Measurements from ENCODE around the gene GATA3.

GATA3 gene

DNA sequence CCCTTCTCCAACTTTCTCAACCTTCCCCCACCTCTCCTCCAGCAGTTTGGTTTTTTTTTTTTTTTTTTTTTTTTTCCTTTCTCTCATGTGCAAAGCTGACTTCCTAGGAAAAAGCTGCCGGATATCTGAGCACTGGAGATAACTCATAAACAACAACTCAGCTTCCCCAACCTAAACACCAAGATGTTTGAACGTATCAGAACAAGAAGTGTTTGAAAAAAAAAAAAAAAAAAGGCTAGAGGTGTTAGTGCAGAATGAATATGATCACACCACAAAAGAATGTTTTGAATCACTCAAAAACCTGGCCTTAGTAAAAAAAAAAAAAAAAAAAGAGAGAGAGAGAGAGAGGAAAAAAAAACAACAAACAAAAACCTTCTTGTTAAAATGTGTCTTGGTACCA, 11.2 kb downstream of the GATA3 start:
- DNase-seq, result no peak

DNA sequence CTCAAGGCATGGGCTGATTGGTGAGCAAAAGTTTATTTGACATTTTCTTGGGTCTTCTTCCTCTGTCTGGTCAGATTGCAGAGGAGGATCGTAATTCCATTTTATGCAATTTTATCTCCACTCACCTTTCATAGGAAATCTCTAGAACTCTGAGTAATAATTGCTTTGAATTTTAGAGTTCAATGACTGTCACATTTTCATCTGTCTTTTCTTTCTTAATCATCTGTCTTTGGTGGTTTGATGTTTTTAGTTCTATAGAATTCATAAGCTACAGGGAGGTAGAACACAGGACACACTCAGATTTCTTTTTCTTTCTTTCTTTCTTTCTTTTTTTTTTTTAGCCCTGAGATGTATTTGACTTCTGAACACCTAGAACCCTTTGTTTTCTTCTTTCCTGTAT, 11.6 kb downstream of the GATA3 start:
- no peak for DNase-seq

DNA sequence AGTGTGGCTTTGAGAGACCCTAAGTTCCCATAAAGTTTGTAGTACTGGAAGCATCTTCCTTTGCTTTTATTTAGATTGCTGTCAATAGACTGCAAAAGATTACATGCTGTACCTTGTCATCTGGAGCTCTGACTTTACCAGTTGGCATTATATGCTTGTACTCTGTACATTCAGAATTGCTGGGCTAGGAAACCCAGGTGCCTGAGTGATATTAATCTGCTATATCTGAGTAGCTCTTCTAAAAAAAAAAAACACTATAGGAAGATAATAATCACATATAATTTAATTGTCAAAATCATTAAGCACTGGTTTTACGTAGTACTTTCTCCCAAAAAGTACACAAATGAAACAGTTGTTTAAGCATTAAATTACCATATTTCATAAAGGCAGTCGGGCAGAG, 12.3 kb downstream of the GATA3 start:
- DNase-seq, result no peak

DNA sequence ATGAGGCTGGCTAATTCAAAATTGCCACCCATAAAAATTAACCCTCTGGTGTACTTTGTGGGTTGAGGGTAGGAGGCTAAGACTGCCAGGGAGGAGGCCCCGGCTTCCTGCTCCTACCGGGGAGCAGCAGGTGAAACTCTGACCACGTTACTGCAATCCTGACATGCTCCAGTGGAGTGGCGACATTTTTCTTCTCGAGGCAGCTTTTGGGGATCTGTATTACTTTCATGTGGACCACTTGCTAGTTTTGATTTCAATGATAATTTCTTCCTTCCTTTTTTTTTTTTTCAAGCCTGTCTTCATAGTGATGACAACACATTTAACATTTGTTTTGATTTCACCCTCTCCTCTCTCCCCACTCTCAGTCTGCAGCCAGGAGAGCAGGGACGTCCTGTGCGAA, 14.6 kb downstream of the GATA3 start:
- DNase-seq, result no peak

DNA sequence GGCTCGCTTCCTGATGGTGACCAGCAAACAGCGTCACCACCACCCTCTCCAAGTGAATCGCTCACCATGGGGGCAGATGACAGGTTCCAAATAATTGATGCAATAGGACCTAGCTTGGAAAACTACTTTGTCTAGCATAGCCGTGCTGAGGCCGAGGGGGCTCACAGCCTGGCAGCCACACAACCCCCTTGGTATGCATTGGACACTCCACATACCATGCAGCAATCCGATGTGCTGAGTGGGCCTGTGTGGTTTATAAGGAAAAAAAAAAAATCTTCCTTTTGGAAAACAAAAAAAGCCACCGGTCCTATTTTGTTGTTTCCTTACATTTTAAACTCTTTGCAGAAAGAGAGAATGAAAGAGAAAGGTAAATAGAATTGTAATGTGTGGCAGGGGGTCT, 15.1 kb downstream of the GATA3 start:
- no peak for DNase-seq

DNA sequence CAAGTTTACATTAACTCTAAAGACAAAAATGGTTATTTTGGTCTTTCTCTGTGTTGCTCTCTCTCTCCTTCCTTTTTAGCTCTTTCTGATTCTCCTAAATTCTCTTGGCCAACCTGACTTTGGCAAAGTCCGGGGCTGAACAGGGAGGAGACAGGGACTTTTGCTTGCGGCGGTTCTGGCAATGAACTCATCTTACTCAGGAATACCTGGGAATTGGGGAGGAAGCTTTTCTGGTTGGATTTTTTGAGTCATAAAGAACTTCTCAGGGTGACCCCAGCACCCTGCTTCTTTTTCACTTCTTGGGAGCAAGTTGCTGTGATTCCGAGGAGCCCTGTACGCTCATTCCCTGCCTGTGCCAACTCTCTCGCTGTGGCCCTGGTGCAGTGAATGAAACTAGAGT, 16.0 kb downstream of the GATA3 start:
- DNase-seq, result no peak

DNA sequence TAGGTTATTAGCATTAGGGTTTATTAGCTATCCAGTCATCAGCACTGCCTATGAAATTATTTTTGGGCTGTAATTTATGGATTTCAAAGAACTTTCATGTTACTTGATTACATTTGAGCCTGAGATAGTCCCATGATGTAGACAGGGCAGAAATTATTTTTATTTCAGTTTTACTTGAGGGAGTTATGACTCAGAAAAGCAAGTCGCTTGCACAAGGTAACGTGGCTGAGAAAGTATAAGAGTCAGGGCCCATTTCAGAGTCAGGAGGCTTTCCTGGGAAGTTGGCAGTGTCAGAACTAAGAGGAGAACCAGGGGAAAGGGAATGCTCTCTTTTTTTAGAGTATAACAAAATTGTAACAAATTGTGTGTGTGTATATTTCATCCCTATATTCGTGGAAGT, 16.5 kb downstream of the GATA3 start:
- DNase-seq, result no peak

DNA sequence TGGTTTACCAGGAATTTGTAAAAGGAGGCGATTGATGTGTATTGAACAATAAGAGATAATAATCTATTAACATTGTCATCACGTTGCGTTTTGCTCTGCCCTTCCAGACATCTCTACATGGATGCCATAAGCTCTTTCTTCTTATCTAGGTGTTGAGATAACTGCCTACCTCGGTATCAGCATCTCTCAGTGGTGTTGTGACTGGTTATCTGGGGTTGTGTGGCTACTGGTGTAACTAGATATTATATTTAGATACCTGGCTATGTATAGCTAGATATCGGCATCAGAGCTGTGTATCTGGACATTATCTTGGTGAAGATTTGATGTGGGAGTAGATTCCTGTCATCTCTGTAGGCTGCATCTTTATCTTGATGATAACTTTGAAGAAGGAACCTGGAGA, 17.2 kb downstream of the GATA3 start:
- DNase-seq, result no peak

DNA sequence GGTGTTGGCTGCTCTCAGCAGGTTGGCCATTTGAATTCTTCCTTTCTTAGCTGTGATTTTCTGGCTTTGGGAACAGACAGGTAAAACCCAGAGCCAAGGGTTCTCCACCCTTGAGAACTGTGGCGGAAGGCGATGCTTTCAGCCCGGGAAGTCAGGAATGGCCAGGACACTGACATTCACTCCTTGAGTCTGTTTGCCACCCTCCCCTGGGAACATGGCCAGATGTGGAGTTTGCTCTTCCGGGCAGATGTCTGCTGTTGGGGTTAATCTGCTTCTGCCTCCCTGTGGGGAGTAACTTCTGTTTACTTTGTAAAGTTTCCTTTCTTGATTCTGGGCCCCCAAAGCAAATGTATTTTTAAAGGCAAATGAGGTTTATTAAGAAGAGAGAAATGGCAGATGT, 17.7 kb downstream of the GATA3 start:
- DNase-seq, result no peak

DNA sequence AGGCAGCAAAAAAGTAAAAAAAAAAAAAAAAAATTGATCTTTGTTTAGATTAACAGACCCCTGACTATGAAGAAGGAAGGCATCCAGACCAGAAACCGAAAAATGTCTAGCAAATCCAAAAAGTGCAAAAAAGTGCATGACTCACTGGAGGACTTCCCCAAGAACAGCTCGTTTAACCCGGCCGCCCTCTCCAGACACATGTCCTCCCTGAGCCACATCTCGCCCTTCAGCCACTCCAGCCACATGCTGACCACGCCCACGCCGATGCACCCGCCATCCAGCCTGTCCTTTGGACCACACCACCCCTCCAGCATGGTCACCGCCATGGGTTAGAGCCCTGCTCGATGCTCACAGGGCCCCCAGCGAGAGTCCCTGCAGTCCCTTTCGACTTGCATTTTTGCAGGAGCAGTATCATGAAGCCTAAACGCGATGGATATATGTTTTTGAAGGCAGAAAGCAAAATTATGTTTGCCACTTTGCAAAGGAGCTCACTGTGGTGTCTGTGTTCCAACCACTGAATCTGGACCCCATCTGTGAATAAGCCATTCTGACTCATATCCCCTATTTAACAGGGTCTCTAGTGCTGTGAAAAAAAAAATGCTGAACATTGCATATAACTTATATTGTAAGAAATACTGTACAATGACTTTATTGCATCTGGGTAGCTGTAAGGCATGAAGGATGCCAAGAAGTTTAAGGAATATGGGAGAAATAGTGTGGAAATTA, 19.4 kb downstream of the GATA3 start:
- no peak for DNase-seq

DNA sequence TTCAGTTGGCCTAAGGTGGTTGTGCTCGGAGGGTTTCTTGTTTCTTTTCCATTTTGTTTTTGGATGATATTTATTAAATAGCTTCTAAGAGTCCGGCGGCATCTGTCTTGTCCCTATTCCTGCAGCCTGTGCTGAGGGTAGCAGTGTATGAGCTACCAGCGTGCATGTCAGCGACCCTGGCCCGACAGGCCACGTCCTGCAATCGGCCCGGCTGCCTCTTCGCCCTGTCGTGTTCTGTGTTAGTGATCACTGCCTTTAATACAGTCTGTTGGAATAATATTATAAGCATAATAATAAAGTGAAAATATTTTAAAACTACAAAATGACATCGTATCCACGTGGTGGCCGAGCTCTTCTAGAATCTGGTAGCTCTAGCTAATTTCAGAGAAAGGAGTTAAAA, 20.4 kb downstream of the GATA3 start:
- no peak for DNase-seq

DNA sequence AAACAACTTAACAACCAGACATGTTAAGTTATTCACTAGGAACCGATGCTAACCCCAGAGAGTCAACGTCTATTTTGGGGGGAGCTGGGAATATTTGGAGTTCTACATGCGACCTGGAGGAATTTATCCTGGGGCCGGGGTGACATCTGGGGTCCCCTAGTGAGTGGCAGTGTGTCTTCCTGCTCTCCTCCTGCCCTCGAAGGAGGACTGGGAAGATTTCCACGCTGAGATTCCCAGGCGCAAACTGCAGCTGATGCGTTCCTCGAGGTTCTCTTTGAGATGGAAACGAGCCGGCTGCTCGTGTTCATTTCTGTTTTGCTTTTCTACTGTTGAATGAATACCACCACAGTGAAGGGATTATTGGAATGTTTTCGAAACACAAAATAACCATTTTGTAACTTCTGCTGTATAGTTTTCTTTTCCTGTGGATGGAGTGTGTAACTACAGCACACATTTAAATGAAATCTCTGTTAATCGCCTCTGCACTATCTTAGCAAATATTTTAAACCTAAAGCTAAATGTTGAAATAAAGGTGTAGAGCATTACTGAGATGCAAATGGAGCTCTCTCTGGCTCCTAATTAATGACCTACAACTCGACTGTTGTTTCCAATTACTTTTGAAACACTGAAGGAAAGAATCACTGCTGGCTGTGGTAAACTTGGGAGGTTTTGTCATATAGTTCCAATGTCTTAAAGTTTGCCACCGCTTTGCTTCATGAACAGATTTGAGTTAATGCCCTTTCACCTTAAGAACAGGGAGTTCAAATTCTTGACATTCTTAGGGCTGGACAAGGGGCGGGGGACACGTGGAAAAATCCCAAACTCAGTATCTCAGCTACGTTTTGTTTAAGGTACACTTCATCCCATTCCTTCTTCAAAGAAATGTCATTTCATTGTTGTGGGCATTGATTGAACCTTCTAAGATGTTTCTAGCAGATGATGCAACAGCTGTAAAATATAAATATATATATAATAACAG, 21.1 kb downstream of the GATA3 start:
- DNase-seq, result no peak

DNA sequence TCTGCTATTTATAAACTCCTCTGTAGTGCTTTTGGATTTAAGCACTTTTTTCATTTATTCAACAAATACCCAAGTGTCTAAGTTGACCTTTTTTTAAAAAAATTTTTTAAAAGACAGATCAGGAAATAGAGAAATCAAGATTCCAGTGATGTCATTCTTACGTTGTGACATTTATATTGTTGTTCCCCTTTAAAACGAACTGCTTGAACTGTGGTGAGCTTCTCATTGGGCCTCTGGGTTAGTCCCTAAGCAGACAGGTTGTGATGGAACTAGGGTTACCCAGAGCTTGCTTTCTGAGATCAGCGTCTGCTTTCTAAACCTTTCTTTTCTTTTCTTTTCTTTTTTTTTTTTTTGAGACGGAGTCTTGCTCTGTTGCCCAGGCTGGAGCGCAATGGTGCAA, 22.4 kb downstream of the GATA3 start:
- no peak for DNase-seq

DNA sequence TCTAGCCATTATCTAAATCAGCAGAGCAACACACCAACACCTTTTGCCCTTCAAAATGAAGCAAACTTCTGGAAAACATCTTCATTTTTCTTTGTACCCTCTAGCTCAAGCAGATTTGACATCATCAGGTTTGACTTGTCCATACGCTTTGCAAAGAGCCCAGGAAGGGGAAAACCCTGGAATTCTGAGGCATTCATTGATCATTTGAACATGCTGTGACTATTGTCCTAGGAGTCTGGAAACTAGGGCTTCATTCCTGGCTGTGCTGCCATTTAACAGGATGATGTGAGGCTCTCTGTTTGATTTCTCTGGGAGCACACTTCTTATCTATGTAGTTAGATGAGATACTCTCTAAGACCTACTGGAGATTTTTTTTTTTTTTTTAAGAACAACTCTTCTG, 23.5 kb downstream of the GATA3 start:
- DNase-seq, result no peak

DNA sequence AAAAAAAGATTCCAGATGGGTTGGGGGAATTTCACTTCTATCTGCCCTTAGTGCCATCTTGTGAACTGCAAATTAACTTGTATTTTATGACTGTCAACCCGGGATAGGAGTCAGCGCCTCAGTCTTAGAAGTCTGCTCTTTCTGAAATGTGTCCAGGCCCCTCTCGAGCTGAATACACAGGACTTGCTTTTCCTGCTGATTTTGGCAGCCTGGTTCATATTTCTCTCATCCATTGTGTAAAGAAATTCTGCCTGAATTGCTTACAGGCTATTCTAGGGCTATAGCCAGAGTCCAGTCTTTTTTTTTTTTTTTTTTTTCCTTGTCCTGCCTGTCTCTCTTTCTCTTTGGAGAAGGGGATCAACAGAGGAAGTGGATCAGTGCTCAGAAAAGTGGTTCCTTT, 24.6 kb downstream of the GATA3 start:
- no peak for DNase-seq

DNA sequence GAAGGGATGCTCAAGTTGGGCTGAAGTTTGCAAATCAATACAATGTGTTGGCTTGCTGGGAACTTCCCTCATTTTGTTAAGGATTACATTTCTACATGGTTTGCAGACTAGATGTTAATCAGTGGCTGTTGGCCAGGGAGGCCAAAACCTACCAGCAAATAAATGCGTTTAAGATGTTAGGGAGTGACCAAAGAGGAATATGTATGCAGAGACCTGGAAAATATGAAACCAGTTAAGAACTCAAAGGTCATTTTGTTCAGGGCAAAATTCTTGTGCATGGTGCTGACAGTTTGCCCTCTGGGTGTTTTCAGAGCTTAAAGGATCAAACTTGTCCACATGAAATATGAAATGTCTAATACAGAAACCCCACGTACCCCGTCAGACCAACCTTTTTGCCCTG, 30.3 kb downstream of the GATA3 start:
- no peak for DNase-seq

DNA sequence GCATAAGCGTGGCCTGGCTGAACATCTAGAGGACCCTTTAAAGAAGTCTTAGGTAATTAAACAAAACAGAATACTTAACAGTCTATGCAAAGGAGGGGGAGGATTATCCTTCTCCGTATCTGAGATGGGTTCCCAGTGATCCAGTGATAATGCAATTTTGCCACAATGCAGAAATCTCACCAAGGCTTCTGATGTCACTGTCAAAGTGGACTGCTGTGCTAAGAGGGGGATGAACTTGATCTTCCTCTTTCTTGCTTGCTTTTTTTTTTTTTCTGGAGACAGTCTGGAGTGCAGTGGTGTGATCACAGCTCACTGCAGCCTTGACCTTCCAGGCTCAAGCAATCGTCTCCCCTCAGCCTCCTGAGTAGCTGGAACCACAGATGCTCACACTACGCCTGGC, 30.8 kb downstream of the GATA3 start:
- no peak for DNase-seq

DNA sequence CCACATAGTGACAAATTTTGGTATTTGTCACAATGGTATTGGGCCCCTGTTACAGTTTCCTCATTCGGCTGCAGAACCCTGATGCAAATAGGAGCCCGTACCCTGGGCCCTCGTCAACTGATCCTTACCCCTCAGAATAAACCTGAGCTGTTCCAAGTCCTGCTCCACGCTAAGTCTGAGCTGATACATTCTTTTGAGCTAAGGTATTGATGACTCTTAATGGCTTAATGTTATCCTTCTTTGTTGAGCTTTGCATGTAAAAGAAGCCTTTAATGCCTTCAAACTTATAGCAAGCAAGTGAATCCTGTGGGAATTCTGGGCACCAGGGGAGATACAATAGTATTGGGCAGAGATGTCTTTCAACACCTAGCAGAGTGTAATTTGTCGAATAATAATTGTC, 31.8 kb downstream of the GATA3 start:
- no peak for DNase-seq

DNA sequence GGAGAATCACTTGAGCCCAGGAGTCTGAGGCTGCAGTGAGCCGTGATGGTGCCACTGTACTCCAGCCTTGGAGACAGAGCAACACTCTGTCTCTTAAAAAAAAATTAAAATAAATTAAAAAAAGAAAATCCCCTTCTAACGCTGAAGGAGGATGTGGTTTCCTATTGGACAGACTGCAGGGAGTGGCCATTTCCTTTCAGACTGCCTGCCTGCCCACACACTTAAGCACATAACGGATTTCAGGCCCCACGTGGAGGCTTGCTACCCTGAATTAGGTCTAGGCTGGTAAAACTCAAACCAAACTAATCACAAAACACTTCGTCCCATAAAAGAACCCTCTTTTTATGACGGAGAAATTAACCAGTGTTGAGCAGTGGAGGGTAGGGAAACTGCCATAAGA, 34.0 kb downstream of the GATA3 start:
- no peak for DNase-seq

DNA sequence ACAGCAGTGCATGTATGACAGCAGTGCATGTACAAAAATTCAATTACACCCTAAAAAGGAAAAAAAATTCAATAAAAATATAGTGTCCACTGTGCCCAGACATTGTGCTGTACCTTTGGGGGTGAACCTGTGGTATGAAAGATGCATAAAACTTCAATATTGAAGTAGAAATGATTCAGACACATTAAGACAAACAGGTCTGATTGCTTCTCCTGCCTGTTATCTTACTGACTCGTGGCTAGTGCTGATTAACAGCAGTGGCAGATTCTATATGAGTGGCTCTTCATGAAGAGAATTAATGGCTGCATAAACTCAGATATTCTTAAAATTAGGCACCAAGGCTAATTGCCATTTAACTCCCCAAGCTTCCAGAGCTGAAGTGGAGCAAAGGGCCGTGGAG, 37.9 kb downstream of the GATA3 start:
- no peak for DNase-seq

DNA sequence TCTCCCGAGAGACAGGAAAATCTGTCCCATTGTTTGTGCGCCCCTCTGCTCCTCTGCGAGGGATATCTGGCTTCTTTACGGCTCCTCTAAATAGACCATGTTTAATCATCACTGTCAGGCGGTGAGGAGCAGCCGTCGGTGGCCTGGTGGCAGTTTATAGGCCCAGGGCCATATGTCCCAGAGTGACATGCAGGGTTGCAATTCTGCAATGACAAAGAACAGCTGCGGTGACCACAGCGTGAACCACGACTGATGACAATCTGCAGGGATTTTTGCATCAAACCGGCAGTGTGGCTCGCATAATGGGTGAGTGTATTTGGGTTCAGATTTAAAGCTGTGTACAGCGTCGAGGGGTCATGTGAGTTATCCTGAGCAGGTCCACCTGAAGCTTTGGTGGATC, 41.5 kb downstream of the GATA3 start:
- DNase-seq, result no peak

DNA sequence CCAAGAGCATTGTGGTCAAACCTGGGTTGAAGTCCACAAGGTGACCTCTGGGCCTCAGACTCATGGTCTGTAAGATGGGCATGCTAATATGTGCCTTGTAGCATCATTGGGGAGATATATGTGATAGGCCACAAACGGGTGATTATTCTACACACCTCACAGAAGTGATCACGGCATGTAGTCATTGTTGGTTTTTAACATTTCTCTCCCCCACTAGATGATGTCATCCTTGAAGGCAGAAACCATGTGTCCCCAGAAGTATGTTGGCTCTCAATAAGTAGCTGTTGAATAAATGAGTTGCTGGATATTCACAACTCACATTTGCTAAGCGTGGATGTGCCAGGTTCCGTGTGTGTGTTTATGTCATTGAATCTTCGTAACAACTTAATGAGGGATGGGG, 42.4 kb downstream of the GATA3 start:
- no peak for DNase-seq

DNA sequence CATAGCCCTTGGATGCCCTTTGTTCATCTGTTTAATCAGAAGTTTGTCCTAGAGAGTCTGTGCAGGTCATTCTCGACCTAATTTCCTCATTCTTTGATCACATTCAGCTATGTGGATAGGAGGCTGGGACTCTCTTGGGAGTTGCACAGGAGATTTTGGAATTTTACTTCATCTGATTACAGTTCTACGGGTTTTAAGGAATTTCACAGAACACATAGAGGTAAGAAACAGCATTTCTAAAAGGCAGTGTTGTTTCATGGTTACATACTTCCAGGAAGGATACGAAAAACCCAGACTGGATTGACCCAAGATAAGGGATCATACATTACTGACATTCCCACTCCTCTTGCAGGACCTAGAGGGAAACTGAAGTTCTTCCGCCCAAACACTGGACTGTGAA, 45.9 kb downstream of the GATA3 start:
- DNase-seq, result no peak

DNA sequence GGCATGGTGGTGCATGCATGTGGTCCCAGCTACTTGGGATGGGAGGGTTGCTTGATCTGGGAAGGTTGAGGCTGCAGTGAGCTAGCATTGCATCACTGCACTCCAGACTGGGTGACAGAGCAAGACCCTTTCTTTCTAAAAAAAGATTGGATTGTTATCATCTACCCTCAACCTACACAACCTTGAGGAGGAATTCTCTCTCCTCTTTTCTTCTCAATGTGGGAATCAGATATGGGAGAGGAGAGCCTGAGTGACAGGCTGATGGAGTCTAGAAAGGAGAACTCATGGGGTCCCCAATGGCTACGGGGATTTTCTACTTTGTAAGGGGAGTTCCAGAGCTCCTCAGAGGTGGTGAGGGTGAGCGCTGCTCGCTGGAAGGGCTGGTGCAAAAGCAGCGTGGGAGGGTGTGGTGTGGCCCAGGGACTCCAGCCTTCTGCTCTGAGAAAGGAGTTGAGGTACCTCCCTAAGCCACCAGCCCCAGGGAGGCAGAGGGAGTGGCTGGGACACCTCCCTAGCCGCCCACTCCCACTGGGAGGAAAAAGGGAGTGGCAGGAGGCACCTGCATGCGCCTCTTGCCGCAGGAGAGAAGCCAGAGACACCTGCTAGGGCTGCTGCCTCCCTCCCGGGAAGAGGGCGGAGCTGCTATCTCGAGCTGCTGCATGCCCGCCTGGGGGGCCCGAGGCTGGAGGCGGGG, 48.4 kb downstream of the GATA3 start:
- no peak for DNase-seq
